Neural cell (in vitro differentiated cells): ENCODE data around the gene CHKA.

Experiments used
- EP300 ChIP-seq: fragments of 450-650 bp; conservative IDR thresholded peaks from 2 replicates; pipeline ENCODE4 v1.6.1; 2014; ENCODE audit warnings: antibody characterized with exemption, mild to moderate bottlenecking, moderate library complexity; ENCODE audit not compliant: poor library complexity, severe bottlenecking
- EZH2 ChIP-seq: fragments of 200-600, 300-800 bp; shearing (Covaris generic), sonication (generic); IDR thresholded peaks from 2 replicates; pipeline ENCODE4 v1.6.1; 2014; ENCODE audit warnings: antibody characterized with exemption, low read length, borderline replicate concordance, mild to moderate bottlenecking; ENCODE audit not compliant: insufficient read depth, poor library complexity, severe bottlenecking
- MXI1 ChIP-seq: fragments of 450-650 bp; conservative IDR thresholded peaks from 2 replicates; pipeline ENCODE4 v1.6.1; 2014; ENCODE audit warnings: antibody characterized with exemption, mild to moderate bottlenecking; ENCODE audit not compliant: poor library complexity, severe bottlenecking
- POLR2AphosphoS5 ChIP-seq: IDR thresholded peaks from 2 replicates; pipeline ENCODE4 v1.6.1; 2012
- TF ChIP-seq, protein P1 (sequence below): fragments of 450-650 bp; IDR thresholded peaks from 2 replicates; pipeline ENCODE4 v1.5.1; 2014; ENCODE audit warnings: antibody characterized with exemption, mild to moderate bottlenecking, moderate library complexity; ENCODE audit not compliant: poor library complexity, severe bottlenecking

GRCh38 chr11:68021167-68021787 is 99.9 kb downstream of the CHKA start:
- TF ChIP-seq MXI1 (no peak), POLR2AphosphoS5 (no peak), EZH2 (no peak), EP300 (no peak)
- TF ChIP-seq, protein P1, sequence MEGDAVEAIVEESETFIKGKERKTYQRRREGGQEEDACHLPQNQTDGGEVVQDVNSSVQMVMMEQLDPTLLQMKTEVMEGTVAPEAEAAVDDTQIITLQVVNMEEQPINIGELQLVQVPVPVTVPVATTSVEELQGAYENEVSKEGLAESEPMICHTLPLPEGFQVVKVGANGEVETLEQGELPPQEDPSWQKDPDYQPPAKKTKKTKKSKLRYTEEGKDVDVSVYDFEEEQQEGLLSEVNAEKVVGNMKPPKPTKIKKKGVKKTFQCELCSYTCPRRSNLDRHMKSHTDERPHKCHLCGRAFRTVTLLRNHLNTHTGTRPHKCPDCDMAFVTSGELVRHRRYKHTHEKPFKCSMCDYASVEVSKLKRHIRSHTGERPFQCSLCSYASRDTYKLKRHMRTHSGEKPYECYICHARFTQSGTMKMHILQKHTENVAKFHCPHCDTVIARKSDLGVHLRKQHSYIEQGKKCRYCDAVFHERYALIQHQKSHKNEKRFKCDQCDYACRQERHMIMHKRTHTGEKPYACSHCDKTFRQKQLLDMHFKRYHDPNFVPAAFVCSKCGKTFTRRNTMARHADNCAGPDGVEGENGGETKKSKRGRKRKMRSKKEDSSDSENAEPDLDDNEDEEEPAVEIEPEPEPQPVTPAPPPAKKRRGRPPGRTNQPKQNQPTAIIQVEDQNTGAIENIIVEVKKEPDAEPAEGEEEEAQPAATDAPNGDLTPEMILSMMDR = no peak
